Activated T-helper 17 cell treated with anti-CD3 and anti-CD28 coated beads, Interleukin-2, amount 50 U/mL, for 72 hours (primary cell): ENCODE measurements around the gene RAX2. TPM values are rescaled to one million over a fixed set of nuclear protein-coding genes. Genes with fewer than 3 reads are reported as not detected.

Source experiments
- ATAC-seq: fragments of 150-1000 bp; cut with Tn5 transposase; replicated peaks from 2 replicates; pipeline ENCODE4 v1.10.0; 2021; ENCODE audit warnings: mild to moderate bottlenecking, moderate library complexity
- H3K27ac Mint-ChIP-seq: one replicate; pipeline ENCODE4 v1.8.0; 2022; ENCODE audit warnings: mixed read lengths
- H3K27me3 Mint-ChIP-seq: one replicate; pipeline ENCODE4 v1.8.0; 2022; ENCODE audit warnings: mixed read lengths
- H3K36me3 Mint-ChIP-seq: one replicate; pipeline ENCODE4 v1.8.0; 2022; ENCODE audit warnings: low read depth, mild to moderate bottlenecking, mixed read lengths
- H3K4me1 Mint-ChIP-seq: one replicate; pipeline ENCODE4 v1.8.0; 2022; ENCODE audit warnings: mixed read lengths
- H3K4me3 Mint-ChIP-seq: one replicate; pipeline ENCODE4 v1.8.0; 2022; ENCODE audit warnings: mild to moderate bottlenecking, mixed read lengths
- H3K9me3 Mint-ChIP-seq: one replicate; pipeline ENCODE4 v1.8.0; 2022; ENCODE audit warnings: mixed read lengths
- total RNA-seq, 2 donors: library from RNA; stranded (reverse); gene quantifications; one replicate each; pipeline ENCODE4 v1.2.3, GENCODE V29; 2022

The RAX2 gene
- total RNA-seq, 2 donors from 2014 or later, result not detected

DNA sequence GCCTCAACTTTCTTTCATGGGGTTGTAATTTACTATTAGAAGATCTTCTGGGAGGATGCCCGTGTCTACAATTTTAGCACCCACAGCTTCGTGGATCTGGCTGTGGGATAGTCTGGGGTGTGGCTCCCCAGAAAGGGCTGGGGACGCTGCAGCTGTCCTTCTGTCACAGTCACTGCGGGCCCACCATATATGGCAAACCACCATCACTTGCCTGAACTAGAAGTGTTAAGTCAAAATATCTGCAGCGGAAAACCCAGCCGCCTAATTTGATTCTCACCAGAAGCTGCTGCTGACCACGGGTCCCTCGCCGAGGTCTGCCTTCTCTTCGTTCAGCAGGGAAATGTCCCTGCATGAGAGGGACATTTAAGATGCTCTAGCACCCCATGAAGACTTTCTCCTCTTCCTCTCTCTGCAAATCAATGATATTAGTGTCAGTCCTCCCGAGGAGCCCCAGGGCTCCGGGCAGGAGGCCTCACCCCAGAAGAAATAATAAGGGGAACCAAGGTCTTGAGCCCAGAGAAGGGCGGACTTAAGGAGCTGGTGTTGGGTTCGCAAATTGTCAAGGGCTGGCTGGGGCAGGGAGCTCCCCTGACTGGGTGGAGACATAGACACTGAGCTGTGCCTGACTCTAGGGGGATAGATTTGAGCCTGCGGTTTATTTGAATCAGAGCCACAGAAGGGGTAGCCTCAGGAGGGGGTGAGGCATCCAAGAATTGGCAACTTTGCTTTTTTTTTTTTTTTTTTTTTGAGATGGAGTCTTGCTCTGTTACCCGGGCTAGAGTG is 17.2 kb upstream of the RAX2 start:
- Mint-ChIP-seq H3K27me3 (peaks cover 3% of the 10 kb centered on the region), H3K36me3 (no peaks in the 10 kb centered on the region), H3K4me1 (peaks cover 4% of the 10 kb centered on the region), H3K27ac (no peak overlapping the region), H3K4me3 (no peak overlapping the region), H3K9me3 (no peaks in the 10 kb centered on the region)
- ATAC-seq, result no peak

DNA sequence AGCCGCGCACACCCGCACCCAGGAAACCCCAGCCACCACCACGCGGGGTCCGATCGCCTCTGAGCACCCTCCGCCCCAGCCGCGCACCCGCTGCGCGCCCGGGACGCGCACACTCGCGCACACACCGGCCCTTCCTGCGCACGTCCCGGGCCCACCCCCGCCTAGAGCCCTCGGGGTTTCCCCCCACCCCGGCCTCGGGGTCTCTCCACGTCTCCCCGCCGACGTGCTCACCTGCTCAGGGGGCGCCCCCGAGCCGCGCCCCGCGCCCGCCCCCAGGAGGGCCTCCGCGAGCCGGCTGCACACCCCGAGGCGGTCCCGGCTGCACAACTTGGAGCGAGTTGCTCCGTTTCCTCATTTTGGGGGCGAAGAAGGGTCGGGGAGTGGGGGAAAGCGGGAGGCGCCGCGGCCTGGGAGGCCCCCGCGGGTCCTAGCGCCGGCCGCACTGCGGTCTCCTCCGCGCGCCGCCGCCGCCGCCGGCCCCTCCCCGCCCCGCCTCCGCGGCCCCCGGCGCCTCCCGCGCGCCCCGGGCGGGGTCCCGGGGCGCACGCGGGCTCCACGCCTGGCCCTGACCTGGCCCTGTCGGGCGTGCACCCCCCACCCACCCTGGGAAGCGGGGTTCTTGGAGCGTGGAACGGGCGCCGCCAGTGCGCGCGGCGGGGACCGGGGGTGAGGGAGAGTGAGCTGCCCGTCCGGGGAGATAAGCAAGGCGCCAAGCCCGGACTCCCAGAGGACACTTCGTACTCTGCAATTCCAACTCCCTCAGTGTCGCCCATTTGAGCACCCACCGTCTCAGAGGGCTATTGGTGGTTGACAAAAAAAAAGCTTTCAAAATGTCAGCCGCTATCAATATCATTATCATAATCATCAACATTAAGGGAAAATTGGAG is 14.2 kb upstream of the RAX2 start, which contains the start of gene MATK:
MATK (minus strand) TSS at position 444 of the 887 bp plus-strand sequence. CDS start 1,246 bp downstream, outside the sequence.
- peaks cover 14% of the 10 kb centered on the region for H3K36me3 Mint-ChIP-seq
- H3K4me3 Mint-ChIP-seq, result peak within 1 kb of the TSS; percentile 69
- H3K27ac Mint-ChIP-seq, result no peak within 1 kb of the TSS
- peaks cover 4% of the 10 kb centered on the region for H3K4me1 Mint-ChIP-seq
- ATAC-seq, result peak; percentile 49
- H3K9me3 Mint-ChIP-seq, result peaks cover 7% of the 10 kb centered on the region
- H3K27me3 Mint-ChIP-seq, result peaks cover 3% of the 10 kb centered on the region

- Mint-ChIP-seq H3K27me3 (peaks cover 3% of the 10 kb centered on the region), H3K9me3 (peaks cover 7% of the 10 kb centered on the region), H3K4me1 (peaks cover 4% of the 10 kb centered on the region), H3K4me3 (peak overlapping the region; percentile 69), H3K27ac (no peak overlapping the region), H3K36me3 (peaks cover 14% of the 10 kb centered on the region)
- peak; percentile 39 for ATAC-seq
Measured at GRCh38 chr19:3785451-3785937, 13.5 kb upstream of the RAX2 start.

DNA sequence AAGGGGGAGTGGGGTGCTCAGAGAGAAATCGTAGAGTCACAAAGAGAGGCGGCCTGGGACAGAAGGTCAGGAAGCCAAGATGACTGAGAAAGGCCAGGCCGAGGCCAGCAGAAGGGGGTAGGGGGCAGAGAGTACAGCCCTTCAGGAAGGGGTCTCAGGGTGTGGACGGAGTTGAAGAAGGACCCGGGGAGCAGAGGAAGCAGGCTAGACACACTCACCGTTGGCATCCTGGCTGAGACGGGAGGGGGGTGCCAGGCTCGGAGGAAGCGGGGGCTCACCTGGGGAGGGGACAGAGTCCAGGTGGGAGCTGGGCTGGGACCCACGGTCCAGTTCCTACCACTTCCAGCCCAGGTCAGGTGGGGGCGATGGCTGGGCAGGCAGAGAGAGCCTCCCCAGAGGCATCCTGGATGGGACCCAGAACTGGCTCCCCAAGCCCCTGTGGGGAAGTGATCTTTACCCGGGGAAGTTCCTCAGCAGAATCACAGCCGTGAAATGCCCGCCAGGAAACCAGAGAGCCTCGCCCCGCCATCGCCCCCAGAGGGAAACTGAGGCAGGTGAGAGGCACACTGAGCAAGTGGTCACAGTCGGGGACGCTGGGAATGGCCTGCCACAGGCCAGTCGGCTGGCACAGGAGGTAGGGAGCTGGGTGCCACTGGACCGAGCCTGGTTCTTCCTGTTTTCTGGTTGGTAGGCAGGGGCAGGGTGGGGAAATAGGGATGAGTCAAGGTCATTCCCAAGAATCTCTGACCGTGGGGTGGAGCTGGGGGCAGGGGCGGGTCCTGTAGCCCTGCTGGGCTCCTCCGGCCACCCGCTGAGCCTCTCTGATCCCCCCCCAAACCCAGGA is 12.8 kb upstream of the RAX2 start:
- peak overlapping the region; percentile 69 for H3K4me3 Mint-ChIP-seq
- H3K27me3 Mint-ChIP-seq, result peaks cover 3% of the 10 kb centered on the region
- peaks cover 14% of the 10 kb centered on the region for H3K36me3 Mint-ChIP-seq
- peaks cover 4% of the 10 kb centered on the region for H3K4me1 Mint-ChIP-seq
- H3K9me3 Mint-ChIP-seq, result peaks cover 7% of the 10 kb centered on the region
- no peak for ATAC-seq
- no peak overlapping the region for H3K27ac Mint-ChIP-seq

DNA sequence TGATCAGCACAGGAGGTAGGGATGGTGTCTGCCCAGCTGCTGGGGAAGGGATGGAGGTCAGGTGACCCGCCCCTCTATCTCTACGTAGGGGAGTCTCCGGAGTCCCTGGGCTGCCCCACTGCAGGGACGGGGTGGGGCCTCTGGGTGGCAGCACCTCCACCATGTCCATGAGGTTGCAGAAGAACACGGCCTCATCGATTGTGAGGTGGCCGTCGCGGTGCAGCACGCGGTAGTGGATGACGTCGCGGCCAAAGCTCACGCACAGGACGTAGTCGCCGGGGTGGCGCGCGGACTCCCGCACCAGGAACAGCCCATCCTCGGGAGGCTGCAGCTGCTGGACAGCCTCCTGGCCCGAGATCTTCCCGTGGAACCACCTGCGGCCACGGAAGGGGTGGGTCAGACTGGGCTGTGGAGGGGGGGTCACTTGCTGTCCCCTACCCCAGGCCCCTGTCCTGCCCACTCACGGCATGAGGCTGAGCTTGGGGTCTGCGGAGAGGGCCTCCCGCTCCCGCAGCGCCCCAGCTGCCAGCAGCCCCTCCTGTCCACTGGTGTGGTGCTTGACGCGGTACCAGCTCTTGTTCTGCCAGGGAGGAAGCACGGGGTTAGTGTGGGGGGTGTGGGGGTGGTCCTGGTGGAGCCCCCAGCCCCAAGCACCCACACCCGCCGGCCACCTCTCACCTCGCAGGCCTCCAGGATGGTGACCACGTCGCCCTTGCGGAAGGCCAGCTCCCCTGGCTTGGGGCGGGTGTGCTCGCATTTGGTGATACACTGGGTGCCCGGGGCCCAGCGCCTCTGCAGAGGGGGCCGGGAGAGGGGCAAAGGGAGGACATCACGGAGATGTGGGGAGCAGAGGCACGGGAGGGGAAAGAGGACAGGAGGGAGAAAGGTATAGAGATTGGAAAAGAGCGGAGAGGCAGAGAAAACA is 11.9 kb upstream of the RAX2 start:
- peaks cover 14% of the 10 kb centered on the region for H3K36me3 Mint-ChIP-seq
- peak overlapping the region; percentile 69 for H3K4me3 Mint-ChIP-seq
- ATAC-seq, result peak; percentile 48
- peaks cover 7% of the 10 kb centered on the region for H3K9me3 Mint-ChIP-seq
- H3K27me3 Mint-ChIP-seq, result peaks cover 3% of the 10 kb centered on the region
- H3K27ac Mint-ChIP-seq, result no peak overlapping the region
- H3K4me1 Mint-ChIP-seq, result peaks cover 4% of the 10 kb centered on the region

GRCh38 chr19:3782903-3783302 is 10.9 kb upstream of the RAX2 start:
- no peak overlapping the region for H3K27ac Mint-ChIP-seq
- H3K9me3 Mint-ChIP-seq, result peaks cover 7% of the 10 kb centered on the region
- H3K4me1 Mint-ChIP-seq, result peaks cover 4% of the 10 kb centered on the region
- H3K36me3 Mint-ChIP-seq, result peaks cover 14% of the 10 kb centered on the region
- H3K27me3 Mint-ChIP-seq, result peaks cover 3% of the 10 kb centered on the region
- no peak overlapping the region for H3K4me3 Mint-ChIP-seq
- no peak for ATAC-seq

DNA sequence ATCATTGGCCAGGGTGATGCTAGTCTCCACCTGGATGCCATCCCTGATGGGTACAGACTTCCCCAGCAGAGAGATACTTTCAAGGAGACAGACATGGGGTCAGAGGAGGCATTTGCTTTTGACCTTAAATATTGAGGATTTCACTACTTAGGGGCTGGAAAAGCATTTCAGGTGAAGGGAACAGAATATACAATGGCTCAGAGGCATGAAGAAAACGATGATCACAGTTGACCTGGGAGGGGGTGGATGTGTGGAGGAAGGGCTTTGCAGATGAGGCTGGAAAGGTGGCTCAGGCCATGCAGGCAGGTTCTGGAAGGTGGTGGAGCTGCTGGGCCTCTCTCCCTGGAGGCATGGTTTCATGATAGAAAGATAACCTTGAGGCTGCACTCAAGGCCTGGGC is 10.3 kb upstream of the RAX2 start:
- no peak overlapping the region for H3K4me3 Mint-ChIP-seq
- peaks cover 3% of the 10 kb centered on the region for H3K27me3 Mint-ChIP-seq
- ATAC-seq, result no peak
- peaks cover 4% of the 10 kb centered on the region for H3K4me1 Mint-ChIP-seq
- peaks cover 14% of the 10 kb centered on the region for H3K36me3 Mint-ChIP-seq
- peaks cover 7% of the 10 kb centered on the region for H3K9me3 Mint-ChIP-seq
- H3K27ac Mint-ChIP-seq, result no peak overlapping the region

DNA sequence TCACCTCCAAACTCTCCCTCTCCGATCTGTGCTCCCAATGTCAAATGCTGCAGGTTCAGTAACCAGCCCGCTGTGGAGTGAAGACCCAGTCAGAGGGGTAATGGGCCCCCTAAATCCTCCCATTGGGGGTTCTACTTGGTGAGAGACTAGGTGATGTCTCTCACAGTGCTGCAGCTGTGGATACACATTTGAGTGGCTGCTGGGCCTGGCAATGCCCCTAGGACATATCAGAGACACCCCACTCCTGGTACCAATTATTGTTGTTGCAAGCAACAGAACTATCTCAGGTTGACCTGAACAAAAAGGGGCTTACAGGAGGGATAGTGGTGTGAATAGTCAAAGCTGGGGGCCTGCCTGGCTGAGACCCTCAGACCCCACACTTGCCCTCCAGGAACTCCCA is 9.6 kb upstream of the RAX2 start:
- Mint-ChIP-seq H3K36me3 (peaks cover 14% of the 10 kb centered on the region), H3K9me3 (peaks cover 7% of the 10 kb centered on the region), H3K27ac (no peak overlapping the region), H3K4me3 (no peak overlapping the region), H3K27me3 (peaks cover 3% of the 10 kb centered on the region), H3K4me1 (peaks cover 4% of the 10 kb centered on the region)
- no peak for ATAC-seq

DNA sequence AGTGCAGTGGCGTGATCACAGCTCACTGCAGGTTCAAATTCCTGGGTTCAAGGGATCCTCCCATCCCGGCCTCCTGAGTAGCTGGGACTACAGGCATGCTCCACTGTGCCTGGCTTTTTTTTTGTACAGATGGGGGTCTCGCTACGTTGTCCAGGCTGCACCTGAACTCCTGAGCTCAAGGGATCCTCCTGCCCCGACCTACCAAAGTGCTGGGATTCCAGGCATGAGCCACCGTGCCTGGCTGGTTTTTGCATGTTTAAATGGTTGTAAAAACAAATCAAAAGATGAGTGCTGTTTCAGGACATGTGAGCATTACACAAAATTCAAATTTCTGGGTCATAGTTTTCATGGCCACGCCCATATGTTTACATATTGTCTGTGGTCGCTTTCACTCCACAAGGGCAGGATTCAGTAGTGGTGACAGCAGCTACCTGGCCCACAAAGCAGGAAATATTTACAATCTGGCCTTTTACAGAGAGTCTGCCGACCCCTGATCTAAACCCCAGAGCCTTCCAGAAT is 8.8 kb upstream of the RAX2 start:
- Mint-ChIP-seq H3K4me3 (no peak overlapping the region), H3K4me1 (peaks cover 4% of the 10 kb centered on the region), H3K27ac (no peak overlapping the region), H3K9me3 (peaks cover 7% of the 10 kb centered on the region), H3K36me3 (peaks cover 14% of the 10 kb centered on the region), H3K27me3 (peaks cover 3% of the 10 kb centered on the region)
- no peak for ATAC-seq

DNA sequence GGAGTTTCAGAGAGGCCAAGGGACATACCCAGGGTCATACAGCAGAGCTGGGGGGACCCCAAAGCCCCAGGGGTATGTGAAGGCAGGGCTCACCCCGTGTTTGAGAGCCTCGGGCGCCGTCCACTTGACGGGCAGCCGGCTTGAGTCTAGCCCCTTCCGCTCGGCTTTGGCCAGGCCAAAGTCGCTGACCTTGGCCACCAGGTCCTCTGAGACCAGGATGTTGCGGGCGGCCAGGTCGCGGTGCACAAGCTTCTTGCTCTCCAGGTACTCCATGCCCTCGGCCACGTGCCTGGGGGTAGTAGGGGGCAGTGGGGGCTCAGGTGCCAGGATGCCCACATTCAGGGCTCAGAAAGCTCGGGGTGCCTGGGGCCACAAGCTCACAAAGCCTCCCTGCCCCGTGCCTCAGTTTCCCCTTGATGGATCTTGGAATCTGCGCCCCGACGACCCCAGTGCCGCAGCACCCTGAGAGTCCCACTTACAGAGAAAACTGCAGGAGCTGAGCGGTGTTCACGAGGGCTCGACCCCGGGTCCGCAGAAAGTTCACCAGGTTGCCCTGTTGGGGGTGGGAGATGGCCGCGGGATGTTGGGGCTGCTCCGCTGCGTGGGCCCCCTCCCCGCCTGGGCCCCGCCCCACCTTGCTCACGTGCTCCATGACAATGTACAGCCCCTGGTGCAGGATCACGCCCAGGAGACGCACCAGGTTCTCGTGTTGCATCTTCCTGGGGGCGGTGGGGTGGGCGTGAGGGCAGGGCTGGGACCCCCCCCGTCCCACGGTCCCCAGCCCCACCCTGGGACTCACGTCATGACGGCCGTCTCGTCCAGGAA is 7.1 kb upstream of the RAX2 start:
- no peak overlapping the region for H3K4me3 Mint-ChIP-seq

GRCh38 chr19:3778104-3778867 is 6.3 kb upstream of the RAX2 start:
- ATAC-seq, result no peak
- Mint-ChIP-seq H3K4me1 (no peaks in the 10 kb centered on the region), H3K27ac (no peak overlapping the region)

More for the DNA sequence above, 7.1 kb upstream of the RAX2 start:
- Mint-ChIP-seq H3K4me1 (no peaks in the 10 kb centered on the region), H3K27me3 (no peaks in the 10 kb centered on the region), H3K9me3 (peaks cover 7% of the 10 kb centered on the region), H3K27ac (no peak overlapping the region), H3K36me3 (peaks cover 14% of the 10 kb centered on the region)
- ATAC-seq, result no peak

More at GRCh38 chr19:3778104-3778867, 6.3 kb upstream of the RAX2 start:
- H3K36me3 Mint-ChIP-seq, result peaks cover 14% of the 10 kb centered on the region
- no peak overlapping the region for H3K4me3 Mint-ChIP-seq
- no peaks in the 10 kb centered on the region for H3K27me3 Mint-ChIP-seq
- H3K9me3 Mint-ChIP-seq, result peaks cover 7% of the 10 kb centered on the region
